GM19397 (cell line): ENCODE data around the gene PACSIN2.
"Not testable (repeated sequence)": the region's sequence is repeated elsewhere in the genome, so short reads cannot be mapped to it uniquely, and the experiment has no call there.

Experiments
- ATAC-seq: cut with Tn5 transposase; IDR thresholded peaks from one replicate; pipeline ENCODE4 v1.9.1; 2021; ENCODE audit warnings: mild to moderate bottlenecking, moderate library complexity; ENCODE audit not compliant: unreplicated experiment

PACSIN2 gene

DNA sequence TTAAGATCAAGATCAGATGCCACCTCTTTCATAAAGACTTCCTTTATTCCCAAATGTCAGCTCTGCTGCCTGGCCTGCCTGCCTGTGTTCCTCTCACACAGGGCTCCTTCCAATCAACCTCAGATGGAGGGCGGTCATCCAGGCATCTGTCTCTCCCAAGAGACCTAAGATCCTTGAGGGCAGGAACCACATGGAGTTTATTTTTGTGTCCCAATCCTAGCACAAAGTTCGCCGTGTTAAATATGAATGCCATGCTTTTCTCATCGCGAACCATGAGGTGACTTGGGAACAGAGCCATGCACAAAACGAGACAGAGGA is 85.2 kb downstream of the PACSIN2 start:
- no peak for ATAC-seq

DNA sequence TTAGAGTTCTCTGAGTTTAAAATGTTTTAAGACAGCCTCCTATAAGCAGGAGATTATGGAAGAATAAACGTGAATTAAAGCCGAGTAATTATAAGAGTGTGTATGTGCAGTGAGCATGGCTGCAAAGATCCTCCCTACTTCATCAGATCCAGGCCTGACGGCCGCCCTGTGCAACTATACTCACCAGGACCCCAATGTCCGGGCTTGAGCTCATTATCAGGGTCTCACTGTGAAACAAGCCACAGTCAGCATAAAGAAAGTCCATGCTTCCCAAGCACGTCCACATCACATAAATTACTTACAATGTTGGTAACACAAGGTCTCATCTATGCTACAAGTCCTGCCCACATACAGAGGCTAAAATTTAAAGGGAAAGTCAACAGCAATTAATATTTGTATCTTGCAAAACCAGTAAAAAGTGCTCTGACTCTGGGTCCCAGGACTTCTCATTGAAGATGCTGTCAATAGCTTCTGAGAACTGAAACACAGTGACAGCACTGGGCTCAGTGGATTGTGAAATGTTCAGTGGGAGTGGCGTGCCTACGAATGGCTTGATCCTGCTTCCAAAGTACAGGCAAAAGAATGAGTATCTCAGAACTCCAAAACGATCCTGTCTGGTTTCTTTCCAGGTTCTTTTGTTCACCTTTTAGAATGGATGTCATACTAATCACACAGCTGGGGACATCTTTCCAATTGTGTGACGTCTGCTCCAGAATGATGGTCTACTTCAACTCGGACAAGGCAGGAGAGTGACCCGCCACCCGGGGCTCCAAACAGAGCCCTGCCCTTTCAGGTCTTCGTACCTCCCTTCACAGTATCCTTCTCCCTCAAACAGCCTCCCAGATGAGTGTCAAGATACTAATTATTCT is 85.7 kb downstream of the PACSIN2 start:
- no peak for ATAC-seq

DNA sequence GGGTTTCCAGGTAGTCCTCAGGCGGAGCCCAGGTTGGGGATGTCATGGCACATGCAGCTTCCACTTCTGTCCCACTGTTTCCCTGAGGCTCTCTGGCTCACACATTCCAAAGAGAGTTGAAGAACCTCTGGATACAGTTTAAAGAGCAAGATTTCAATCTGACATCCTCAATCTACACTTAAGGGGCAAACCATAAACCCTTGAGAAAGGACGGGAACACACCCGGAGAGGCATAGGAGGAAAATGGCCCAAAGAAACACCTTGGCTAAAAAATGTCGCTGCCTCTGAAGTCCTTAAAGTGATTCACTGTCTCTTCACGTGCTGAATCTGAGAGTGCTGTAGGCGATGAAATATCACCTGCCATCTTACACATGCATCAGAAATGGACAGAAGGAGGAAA is 87.0 kb downstream of the PACSIN2 start:
- no peak for ATAC-seq

DNA sequence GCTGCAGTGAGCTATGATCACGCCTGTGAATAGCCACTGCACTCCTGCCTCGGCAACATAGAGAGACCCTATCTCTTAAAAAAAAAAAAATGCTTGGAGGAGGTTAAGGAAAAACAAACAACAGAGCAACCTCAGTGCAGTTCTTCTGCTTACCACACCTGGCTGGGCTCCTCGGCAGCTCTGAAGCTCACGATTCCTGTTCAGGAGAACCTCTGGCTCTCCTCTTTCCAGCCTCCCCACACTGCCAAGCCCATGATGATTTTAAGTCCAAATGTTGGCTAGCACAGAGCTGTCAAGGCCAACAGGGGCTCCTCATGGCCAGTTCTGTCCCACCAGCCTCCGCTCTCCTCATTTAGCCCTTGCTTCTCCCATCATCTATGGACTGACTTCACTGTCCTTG is 88.2 kb downstream of the PACSIN2 start:
- ATAC-seq, result no peak

DNA sequence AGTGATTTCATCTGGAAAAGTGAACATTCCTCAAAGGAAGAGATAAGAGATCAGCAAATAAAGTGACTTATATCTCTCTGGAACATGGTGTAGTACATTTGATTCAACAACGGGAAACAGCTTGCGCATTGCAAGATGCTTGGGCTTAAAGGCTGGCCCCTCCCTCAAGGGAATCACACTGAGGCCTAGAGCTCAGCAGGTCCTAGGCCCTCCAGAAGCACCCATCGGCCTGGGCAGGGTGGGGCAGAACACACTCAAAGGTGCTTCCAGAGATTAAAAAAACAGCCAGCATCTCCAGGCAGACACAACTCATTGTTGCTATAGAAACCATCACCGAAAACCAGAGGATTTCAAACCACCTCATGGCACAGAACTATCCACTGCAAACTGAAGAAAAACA is 88.8 kb downstream of the PACSIN2 start:
- ATAC-seq, result no peak

DNA sequence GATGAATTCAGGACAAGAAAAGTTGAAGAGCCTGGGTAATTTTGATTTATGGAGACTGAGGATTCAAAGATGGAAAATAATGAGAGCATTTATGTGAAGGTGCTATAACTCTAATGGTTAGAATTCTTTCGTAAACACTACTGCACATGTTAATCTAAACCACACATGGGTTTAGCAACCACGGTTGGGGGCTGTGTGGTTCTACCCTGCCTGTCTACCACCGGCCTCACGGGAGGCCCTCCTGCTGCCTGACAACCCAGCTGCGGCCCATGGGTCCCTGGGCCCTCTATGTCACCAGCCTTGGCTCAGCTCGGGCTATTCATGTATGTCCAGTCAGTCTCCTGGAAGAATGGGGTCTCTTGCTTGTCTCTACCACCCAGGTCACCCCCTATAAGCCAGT is 89.4 kb downstream of the PACSIN2 start:
- no peak for ATAC-seq

DNA sequence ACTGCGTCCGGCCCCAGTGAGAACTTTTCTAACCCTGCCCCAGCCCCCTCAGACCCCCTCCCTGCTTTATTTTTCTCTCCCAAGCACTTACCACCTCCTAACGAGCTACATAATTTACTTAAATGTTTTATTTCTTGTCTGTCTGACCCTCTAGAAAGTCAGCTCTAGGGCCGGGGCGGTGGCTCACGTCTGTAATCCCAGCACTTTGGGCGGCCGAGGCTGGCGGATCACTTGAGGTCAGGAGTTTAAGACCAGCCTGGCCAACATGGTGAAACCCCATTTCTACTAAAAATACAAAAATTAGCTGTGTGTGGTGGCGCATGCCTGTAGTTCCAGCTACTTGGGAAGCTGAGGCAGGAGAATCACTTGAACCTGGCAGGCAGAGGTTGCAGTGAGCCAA is 89.9 kb downstream of the PACSIN2 start:
- not testable (repeated sequence) for ATAC-seq

DNA sequence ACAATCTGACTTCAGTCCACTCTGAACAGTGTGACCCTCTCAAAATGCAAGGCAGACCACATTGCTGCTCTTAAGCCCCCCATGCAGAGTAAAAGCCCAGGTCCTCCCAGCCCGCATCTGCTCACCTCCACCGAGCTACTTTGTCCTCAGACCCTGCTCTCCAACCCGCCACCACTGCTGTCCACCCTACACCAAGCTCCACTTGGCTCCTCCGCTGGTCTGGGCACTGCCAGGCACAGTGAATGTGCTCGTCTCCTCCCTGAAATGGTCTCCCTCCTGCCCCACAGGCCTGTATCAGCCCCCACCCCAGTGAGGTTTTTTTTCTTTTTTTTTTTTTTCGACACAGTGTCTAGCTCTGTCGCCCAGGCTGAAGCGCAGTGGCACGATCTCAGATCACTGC is 90.5 kb downstream of the PACSIN2 start:
- ATAC-seq, result no peak

DNA sequence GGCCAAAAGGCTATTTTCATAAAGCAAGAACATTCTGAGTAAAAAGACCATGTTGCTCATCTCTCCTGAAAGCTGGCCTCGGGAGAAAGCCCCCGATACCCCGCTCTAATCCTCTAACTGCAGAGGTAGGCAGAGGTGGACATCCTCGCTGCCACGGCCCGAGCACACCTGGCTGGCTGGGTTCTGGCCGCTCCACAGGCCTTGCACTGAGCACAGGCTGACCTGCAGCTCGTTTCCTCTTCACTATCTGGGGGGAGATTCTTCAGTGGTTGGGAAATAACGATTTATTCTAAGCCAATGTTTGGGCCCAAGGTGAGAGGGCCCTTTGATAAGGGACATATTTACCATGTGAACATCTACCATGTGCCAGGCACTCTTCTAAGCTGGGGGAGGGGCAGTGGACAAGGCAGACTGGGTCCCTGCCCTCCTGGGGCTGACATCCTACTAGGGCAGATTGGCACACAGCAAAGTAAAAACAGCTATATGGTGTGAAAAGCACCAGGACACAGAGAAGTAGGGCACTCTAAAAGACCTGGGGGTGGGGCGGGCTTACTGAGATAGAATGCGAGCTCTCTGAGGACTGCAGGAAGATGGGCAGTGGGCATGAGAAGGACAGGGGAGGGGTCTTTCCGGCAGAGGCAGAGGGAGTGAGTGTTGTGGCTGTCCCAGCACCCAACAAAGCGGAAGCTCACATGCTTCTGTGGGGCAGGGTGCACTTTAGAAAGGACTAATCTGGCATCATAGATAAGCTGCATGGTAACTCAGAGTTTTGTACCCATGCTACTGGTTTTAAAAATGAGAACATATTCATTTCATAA is 92.4 kb downstream of the PACSIN2 start:
- ATAC-seq, result no peak

DNA sequence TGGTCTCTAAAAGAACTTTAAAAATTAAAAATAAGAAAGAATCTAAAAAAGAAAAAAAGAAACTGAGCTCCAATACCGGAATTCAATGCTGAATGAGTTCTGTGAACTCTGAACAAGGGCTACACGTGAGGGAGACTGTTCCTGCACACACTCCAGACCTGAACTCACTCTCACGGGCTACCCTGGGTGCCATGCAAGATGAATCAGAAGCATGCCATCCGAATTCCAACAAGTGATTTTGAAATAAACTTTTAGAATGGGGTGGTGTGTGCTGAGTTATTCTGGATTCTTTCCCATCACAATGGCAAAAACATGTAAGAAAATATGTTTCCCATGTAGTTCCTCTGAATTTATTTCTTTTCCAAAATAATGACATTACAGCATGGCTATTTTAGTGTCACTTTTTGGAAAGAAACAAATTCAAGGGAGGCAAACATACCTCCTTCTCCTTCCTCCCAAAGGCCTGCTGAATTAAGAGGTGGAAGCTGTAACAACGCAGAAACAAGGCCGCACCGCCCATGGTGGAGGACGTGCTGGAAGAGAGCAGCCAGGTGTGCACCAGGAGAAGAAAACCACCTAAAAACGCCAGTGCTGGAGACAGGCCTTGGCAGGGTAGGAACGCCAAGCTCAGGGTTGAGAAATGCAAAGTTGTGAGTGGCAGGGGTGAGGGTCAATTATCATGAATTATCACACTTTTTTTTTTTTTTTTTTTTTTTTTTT is 94.7 kb downstream of the PACSIN2 start:
- ATAC-seq, result no peak

DNA sequence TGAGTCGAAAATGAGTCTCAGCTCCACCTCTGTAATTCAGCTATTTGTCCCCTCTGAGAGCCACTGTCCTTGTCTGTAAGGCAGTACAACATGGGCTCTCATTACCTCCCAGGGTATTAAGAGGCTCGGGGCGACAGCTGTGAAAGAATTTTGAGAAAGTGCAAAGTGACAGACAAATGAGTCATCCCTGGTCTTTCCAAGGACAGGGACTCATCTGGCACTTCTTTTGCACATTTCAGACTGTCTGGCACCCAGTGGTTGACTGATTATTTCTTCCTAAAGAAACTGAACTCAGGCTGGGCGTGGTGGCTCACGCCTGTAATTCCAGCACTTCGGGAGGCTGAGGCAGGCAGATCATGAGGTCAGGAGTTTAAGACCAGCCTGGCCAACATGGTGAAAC is 95.8 kb downstream of the PACSIN2 start:
- no peak for ATAC-seq

DNA sequence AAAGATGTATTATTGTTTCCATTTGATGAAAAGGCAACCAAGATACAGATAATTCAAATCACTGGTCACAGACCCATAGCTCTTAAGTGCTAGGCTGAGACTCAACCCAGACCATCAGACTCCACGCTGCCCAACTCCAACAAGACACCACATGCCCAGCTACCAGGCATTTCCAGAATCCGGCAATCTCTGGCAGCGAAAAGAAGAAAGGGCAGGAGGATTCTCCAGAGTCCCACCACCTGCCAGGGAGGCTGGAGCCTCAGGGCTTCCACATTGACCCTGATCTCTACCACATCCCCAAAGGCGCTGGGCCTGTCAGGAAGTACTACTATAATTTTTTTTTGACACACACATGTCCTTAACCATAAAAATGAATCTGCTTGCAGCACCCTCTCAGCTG is 96.4 kb downstream of the PACSIN2 start:
- ATAC-seq, result no peak

DNA sequence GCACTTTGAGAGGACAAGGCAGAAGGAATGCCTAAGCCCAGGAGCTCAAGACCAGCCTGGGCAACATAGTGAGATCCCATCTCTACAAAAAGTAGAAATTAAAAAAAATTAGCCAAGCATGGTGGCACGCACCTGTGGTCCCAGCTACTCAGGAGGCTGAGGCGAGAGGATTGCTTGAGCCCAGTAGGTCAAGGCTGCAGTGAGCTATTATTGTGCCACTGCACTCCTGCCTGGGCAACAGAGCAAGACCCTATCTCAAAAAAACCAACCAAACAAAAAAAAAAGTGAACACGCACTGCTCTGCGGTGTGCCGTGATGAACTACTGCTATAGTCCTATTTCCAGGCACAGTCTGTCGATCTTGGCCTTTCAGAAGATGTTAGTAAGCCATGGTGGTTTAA is 97.6 kb downstream of the PACSIN2 start:
- ATAC-seq, result not testable (repeated sequence)

DNA sequence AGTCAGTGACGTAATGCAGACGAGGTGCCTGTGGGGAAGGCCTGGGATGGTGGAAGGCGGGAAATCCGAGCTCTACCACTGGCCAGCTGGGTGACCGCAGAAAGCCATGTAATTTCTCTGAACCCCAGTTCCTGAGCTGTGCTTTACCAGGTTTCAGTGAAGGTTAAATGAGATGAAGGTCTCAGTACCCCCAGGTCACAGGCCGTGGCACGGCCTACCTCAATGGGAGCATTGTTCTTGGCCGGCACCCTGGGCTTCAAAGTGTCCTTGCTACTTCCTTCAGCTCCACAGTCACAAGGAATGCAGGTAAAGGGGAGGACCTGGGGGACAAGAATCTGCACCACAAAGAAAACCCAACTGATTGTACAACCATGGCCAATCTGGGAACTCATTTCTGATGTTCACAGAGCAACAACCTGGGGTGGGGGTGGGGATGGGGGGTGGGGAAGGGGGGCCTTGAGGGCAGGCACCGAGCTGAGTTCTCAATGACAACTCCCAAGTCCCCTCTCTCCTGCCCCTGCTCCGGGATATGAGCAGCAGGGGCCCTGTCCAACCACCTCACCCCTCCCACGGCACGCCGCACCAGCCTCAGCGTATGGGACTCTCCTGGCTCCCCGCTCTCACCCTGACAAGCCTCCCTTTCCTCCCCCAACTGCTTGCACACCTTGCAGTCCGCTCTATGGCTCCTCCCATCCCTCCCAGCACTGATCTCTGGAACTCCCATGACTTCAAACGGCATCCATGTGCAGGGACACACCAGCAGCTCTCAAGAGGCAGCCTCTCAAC is 98.8 kb downstream of the PACSIN2 start:
- no peak for ATAC-seq

DNA sequence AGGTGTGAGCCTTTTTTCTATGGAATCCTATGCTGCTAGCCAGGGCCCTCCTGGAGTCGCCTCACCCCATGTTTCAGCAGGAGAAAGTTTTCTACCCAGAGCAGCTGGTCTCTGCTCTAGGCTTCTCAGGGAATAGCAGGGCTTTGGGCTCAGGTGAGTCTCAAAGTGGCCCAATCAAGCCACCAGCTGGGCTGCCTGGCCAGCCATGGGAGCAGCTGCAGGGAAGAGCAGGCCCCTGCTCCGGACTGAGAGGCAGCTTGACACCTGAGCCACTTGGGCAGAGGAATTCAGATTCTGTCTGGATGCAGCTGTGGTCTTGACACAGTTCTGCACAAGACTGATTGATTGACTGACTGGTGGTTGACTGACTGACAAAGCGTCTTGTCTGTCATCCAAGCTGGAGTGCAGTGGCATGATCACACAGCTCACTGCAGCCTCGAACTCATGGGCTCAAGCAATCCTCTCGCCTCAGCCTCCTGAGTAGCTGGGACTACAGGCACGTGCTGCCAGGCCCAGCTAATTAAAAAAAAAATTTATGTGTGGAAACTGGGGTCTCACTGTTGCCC is 100.4 kb downstream of the PACSIN2 start:
- ATAC-seq, result no peak

DNA sequence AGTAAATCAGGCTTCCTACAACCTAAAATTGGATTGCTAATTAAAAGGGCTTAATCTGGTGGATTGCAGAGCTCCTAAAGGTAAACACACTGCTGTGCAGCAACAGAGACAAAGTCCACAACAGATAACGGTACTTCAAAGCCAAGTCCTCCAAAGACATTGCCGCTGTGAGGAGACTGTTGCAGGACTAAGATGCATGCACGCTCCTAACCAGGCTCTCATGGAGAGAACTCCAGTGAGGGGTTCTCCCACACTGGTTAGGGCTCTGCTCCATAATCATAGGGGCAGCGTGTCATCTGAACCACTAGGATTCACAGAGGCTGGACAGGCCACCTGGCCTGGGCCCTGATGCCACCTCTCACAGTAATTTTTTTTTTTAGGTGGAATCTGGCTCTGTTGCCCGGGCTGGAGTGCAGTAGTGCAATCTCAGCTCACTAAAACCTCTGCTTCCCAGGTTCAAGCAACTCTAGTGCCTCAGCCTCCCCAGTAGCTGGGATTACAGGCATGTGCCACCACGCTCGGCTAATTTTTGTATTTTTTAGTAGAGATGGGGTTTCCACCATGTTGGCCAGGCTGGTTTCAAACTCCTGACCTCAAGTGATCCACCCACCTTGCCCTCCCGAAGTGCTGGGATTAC is 101.0 kb downstream of the PACSIN2 start:
- no peak for ATAC-seq

DNA sequence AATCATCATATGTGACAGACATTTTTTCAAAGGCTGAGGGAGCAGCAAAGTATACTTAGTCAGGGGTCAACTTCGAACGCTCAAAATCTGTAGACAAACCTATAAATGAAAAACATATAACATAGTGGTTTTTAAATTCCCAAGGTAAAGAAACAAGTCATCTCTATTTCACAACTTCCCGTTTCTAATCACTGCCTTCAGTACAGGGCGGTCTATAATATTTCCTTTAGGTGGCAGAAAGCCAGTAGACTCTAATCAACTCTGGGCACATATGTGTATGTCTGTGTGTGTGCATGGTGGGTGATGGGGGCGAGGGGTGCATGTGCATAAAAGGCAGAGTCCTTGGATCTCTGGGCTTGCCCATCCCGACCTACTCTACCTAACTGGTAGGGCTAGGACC is 102.9 kb downstream of the PACSIN2 start:
- ATAC-seq, result no peak

DNA sequence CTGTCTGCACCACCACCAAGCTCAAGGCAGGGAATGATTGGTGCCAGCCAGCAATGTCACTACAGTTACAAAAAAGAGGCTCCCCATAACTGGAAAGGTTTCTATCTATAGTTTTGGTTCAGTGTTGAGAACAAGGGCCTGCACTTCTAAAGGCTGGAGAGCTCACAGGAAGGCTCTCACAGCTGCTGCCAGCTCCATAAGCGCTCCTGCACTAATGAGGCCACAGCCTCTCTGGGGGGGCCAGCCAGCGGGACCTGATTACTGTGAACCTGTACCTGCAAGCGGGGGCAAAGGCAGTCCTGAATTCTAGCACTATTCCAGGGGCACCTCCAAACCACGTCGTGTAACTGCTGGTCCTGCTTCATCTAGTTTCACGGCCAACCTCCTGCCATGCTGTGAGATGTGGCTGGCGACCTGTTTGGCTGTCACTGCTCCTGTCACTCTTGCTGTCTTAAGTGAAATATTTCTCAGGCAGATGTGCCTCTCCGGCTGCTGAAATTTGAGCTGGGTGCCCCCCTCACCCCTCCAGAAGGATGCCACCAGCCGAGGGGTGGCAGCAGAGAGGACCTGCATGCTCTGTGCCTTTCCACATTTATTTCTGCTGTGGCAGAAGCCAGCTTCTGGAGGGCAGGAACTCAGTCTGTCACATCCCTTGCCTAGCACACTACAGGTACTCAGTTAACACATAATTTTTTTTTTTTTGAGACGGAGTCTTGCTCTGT is 104.6 kb downstream of the PACSIN2 start:
- no peak for ATAC-seq

DNA sequence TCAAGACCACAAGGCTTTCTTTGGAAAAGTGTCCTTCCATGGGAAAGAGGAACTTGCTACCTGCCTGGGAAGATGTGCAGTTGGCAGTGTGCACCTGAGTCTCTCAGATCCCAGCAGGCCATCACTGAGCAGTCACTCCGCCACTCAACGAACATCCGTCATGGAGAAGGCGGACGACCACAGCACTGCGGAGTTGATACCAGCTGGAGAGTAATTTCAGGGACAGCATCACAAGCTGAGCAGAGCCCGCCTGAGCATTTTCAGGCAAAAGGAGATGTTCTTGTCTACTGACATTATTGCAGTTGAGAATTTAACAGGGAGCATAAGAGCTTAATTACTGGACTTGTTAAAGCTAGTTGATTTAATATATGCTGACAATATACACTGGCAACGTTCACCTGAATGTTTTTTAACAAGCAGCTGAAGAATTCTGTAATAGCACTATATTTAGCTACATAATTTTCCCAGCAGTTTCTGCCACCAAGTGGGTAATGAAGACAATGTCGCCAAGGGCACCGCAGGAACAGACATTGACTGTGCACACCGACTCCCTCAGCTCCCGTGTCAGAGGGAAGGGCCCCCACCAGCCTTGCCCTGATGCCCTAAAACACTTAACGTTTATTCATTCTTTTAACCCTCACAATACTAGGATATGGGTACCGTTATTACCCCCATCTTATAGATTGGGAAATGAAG is 105.4 kb downstream of the PACSIN2 start:
- ATAC-seq, result no peak
